HG02588 (cell line): ENCODE measurements around the gene CACNA2D2.

Experiments used
- ATAC-seq: cut with Tn5 transposase; IDR thresholded peaks from one replicate; pipeline ENCODE4 v1.9.1; 2021; ENCODE audit warnings: mild to moderate bottlenecking, moderate library complexity; ENCODE audit not compliant: unreplicated experiment

Gene CACNA2D2

DNA sequence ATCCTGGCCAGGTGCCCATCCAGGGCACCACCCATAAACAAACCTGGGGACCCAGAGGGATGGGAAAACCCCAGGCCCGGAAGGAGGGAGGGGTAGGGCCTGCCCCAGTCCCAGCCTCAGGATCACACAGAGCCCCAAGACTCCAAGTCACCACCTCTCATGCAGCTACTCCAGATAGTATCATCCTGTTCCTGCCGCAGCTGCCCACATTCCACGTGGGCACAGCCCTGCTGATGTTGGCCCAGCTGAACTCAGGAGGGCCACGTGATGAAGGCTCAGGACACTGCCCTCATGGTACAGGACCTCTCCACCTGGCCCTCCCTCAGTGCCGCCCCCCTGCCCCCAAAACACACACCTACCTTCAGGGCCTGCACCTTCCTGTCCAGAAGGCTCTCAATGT, 69.5 kb downstream of the CACNA2D2 start:
- ATAC-seq: no peak

DNA sequence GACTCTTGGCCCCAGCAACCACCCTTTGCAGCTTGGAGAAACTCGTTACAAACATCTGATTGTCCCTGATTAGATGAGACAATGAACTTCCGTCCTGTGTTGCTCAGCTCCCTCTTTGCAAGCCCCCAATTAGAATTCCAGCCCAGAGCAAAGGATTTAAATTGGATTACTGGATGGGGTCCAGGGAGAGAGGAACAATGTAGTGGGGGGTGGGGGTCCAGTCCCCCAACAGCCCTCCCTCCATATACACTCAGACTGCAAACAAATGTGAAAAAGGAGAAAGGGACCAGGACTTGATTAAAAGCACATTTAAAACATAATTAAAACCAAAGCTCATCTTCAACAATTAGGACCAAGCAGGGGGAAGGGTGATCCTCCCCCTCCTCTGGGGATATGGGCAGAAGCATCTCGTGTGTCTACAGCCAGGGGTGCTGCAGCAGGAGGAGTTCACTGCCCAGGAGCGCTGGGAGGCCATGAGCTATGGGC, 72.4 kb downstream of the CACNA2D2 start:
- no peak for ATAC-seq

DNA sequence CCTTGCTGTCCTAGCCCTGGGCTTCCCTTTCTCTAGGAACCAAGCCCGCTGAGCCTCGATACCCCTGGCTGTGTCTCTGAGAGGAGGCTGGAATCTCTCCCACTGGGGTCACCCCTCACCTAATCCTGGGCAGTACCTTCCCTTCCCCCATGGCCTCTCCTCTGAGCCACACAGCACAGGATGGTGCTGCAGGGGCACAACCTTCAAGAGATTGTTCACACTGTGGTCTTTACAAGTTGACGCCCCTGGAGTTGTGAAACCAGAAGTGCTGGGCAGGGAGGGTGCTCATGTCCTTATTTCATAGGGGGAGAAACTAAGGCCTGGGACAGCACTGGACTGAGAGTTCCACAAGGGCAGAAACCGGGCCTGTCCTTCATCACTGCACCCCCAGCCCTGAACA, 73.2 kb downstream of the CACNA2D2 start:
- no peak for ATAC-seq

DNA sequence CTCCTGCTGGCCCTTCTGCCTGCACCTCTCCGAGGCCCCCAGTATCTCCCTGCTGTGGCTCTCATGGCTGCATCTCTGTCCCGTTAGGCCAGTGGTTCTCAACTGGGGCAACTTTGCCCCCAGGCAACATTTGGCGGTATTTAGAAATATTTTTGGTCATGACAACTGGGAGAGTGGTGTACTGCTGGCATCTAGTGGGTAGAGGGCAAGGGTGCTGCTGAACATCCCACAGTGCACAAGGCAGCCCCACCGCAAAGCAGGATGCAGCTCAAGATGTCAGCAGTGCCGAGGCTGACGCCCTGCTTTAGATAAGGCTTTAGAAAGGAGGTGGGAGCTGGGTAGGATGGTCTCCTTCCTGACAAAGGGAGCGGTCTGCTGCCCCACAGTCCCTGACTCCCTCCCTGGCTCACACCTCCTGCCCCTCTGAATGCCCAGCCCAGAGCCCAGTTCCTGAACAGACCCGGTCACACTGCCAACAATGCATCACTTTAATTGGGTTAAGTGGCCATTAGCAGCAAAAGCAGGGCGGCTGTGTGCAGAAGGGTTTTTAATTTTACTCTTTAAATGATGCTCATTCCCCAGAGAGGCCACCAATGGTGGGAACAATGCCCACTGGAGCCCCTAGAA, 75.3 kb downstream of the CACNA2D2 start:
- no peak for ATAC-seq

DNA sequence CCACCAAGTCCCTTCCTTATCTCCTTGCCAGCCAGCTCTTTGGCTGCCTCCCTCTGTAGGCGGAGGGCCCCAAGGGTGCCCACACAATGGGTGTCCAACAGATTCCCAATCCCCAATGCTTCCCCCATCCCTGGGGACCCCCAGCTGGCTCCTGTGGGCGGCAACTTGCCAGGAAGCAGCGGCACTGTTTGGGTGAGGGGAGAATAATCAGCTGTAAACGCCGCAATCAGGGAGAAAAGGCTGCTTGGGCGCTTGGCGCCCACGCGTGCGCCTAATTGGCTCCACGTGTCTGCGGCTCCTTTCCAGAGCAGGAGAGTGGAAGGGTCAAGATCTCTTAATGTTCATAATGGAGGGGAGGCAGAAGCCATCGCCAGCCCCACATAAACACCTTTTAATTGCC, 76.2 kb downstream of the CACNA2D2 start:
- no peak for ATAC-seq

DNA sequence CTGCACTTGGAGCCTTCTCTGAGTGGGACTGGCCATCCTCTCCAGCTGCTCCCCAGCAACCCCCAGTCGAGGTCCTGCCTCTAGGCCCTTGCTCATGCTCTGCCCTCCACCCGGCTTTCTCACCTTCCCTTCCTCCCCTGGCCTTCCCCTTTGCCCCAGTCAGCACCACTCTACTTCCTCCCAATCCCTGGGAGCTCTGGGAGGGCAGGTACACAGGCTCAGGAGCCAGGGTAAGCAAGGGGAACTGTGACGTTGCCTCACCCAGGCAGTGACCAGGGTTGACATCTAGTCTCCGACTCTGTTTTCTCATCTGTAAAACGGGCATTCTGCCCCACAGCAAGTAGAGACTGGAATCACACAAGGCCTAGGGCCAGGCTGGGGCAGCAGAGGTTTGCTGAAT, 77.5 kb downstream of the CACNA2D2 start:
- no peak for ATAC-seq

DNA sequence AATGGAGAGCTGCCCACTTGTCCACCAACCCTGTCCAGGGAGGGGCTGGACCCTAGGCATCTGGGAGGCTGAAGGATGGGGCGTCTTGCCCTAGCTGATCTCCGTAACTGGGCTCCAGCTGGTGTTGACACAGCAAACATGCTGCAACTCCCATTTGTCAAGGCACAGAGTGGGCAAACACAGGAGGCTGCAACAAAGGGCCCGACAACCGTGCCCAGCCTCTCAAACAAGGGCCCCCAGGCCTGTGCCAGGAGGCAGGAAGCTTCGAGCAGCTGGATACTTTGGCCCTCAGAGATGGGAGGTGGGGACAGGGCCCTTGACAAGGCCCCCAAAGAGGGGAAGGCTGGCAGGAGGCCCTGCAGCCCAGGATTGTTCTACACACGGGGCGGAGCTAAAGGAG, 79.9 kb downstream of the CACNA2D2 start:
- ATAC-seq: no peak

DNA sequence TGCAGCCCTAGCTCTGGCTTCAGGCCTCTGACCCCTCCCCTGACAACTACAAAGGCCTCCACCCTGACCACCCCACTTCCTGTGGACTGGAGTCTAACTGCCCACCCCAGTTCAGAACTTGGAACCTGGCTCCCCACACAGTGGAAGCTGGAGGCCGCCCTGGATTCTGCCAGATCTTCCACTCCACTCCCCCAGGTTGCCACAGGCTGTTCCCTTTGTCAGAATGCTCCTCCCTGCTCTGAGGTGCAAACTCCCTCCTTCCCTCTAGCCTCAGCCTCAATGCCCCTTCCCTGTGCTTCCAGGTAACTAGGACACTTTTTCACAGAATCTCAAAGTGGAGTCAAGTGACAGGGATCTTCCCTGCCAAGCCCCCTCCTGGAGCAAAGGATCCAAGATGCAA, 81.3 kb downstream of the CACNA2D2 start:
- ATAC-seq: no peak

DNA sequence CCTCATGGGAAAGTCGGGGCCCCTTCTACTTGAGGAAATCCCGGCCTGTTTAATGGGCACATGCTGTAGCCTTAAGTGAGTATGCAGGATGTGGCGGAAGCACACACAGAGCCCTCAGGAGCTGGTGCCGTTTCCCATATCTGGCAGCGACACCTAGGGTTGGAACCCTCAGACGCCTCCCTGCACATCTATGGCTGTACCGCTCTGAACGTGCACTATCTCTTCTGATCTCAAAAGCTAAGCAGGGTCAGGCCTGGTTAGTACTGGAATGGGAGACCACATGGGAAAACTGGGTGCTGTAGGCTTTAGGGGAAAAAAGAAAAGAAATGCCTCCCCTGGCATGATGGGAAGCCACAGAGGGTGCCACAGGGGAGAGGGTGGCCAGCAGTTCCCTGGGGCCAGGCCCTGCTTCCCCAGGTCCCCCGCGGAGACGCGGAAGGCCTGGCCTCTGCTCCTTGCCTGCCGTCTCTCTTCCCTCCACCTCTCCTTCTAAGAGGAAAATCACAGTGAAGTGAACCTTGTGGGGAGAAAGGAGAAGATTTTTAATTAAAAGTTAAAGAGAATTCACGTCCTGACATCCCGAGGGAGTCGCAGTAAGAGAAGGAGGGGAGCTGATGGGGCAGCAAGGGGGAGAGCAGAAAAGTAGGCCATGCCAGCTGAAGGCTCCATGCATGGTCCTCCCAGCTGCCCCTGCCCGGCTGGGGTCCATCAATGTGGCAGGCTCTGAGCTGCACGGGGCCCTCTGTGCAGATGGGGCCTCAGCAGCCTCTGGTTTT, 83.7 kb downstream of the CACNA2D2 start:
- ATAC-seq: no peak

DNA sequence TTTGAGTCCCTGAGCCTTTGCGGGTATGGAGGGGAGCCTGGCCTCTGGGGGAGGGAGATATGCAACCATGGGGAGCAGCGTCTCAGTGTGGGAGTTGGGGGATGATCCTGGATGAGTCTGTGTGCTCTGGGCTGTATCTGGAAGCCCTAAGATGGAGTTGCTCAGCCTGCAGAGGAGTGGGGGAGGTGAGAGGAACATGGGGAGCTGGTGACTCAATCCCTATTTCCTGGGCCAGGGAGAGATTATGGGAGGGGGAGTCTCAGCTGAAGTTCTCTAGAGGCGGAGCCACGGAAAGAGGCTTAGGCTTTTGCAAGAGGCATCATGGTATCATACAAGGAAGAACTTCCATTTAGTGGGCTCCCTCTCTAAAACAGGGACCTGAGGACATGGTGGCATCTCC, 84.6 kb downstream of the CACNA2D2 start:
- ATAC-seq: no peak

DNA sequence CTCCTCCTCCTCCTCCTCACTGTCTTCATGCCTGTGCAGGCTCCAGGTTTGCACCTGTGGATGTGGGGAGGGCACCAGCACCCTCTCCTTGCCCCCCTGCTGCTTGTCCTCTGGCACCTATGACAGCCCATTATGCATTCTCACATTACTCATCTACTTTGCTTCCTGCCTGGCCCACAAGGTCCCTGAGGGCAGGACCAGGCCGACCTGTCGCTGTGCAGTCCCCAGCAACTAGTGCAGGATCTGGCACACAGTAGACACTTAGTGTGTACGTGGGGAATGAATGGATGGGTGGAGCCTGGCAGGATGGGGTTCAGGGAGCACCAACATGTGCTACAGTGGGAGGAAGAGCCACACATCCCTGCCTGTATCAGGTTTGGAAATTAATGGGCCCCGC, 85.8 kb downstream of the CACNA2D2 start:
- no peak for ATAC-seq

DNA sequence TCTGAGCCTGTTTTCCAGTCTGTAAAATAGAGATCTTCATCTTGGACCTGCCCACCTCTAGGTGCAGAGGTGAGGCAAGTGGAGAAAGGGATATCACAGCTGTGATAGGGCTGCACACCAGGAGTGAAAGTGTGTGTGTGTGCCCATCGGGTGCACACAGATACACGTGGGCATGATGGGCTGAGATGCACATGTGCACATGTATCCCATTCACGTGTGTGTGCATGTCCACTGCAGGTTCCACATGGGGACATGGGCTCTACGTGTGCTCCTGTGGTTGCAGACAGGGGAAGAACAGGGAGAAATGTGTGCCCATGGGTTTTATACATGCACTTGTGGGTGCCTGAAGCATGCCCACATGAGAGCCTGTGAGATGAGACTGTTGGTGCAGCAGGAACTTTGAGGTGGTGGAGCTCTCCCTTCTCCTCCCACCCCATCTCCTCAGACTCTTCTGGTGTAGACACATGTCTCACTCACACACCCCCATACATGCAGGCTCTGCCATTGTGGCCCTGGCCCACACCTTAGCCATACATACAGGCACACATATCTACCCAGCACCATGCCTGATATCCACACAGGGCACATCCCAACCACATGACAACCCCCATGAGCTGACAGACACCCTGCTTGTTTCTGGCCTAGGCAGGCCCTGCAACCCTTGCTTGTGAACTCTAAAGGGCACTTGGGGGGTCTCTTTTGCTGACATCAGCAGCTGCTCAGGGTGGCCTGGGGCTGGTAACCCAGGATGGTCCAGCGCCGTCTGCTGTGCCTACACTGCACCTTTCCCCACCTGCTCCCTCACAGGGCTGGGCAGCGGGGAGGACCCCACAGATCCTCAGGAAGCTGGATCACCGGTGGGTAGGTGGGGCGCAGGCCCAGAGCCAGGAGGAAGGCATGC, 86.4 kb downstream of the CACNA2D2 start:
- ATAC-seq: no peak

DNA sequence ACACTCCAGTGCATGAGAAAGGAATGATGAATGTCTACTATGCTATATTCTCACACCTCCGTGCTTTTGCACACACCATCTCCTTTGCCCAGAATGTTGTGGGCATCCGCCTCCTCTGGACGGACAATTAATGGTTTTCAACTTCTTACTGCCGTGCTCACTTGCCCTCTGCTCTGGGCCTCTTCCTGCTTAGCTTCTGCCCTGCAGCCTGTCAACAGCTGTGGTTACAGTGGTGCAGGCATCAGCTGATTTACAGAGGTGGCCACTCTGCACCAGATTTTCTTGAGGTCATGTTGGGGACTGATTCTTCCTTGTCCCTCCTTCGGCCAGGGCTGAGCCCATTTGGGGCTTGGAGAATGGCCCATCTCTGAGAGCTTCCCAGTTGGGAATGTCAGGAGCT, 87.6 kb downstream of the CACNA2D2 start:
- no peak for ATAC-seq

DNA sequence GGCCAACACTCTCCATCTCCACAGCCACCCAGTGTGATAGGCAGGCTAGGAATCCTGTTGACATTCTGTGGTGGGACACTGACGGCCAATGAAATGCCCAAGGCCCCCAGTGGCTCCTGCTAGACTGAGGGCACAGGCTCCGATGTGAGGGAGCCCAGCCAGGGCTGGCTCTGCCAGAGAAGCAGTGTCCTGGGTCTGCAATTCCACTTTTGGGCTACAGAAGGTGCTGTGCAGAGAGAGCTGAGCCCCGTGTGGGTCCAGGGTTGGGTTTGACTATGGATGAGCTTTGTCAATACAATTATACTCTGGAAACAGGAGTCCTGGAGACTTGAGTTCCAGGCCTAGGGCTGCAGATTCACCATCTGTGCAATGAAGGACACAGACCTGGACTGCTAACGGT, 88.4 kb downstream of the CACNA2D2 start:
- no peak for ATAC-seq

DNA sequence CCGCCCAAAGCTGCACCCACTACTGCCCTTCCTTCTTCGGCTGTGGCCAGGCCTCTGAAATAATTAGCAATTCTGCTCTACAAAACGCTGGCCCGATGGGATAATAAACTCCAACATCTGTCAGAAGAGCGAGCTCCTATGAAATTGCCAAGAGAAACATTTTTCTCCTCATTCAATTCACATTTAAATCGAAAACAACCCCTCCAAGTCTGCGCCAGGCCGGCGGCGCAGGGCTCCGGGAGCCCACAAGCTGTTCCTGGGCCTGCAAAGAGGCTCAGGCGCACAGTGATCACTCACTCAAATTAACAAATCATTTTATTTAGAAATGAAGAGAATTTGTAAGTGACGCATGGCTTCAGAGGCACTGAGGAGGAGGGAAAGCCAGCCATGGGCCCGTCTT, 88.8 kb downstream of the CACNA2D2 start:
- no peak for ATAC-seq

DNA sequence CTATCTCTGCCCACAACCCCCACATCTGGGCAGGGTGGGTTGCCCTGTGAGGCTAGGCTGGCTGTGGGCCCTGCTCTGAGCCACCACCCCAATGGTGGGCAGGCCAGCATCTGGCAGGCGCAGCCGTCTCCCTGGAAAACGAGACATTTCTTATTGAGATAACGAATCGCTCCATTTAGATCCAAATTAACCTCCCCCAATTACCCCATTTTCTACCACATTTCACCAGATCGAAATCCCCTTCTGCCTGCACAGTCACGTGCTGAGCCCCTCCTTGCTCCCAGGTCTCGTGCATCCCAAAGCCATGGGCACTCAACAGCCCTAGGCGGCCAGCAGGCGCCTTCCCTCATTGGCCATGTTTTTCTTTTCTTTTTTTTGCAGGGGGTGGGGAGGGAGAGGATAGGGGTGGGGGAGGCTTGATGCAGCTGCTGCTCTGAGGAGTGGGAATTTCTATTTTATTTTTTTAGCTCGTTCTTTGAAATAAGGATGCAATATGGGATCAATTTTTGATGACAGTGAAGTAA, 91.1 kb downstream of the CACNA2D2 start:
- ATAC-seq: no peak

DNA sequence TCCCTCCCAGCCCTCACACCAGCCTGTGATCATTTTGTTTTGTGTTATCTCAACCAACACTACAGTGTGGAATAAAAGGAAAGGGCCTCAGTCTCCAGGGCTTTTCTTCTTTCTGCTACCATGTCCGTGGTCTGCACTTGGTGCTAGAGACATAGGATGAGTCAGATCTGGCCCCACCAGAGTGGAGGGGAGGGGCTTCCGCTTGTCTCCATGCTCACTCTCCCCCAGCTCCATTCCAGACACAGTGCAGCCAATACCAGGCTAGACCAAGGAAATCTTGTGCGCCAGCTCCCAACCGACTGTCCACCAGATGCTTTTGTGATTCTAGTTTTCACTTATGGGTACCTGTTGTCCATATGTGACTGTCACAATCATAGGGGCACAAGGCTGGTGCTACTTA, 92.2 kb downstream of the CACNA2D2 start:
- ATAC-seq: no peak

DNA sequence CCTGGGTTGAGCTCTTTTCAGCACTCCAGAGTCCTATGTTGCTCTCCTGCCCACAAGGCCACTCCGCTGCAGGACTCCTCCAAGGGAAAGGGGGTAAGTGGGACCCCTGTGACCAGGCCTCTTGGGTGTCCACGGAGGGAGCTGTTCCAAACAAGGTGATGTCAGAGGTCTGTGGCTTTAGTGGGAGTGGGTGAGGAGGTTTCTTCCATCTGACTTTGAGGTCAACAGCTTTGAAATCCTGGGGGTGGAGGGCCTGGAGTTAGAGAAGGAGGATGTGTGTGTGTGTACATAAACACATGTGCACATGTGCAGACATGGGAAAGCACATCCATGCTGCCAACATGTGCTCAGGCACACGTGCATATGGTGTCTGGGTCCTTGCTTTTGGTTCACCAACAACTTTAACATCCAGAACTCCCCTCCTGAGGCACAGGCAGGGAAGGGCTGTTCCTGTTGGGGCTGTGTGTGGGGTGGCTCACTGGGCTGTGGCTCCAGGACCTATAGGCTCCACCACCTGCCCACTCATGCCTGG, 92.8 kb downstream of the CACNA2D2 start:
- no peak for ATAC-seq

DNA sequence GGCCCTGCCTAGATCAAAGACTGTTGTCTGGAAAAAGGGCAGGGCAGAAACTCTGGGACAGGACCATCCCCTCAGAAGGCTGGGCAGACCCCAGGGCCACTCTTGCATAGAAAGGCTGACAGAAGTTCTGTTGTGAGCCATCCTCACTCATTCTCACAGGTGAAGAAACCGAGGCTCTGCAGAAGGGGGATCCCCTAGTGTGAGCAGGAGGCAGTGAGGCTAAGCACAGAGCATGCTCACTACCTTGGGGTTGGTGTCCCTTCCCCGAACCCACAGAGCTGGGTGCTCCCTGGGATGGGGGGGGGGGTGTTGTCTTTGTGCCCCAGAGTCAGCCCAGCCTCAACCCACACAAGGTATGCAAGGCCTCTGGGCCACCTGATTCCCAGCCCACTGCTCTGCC, 93.2 kb downstream of the CACNA2D2 start:
- no peak for ATAC-seq

DNA sequence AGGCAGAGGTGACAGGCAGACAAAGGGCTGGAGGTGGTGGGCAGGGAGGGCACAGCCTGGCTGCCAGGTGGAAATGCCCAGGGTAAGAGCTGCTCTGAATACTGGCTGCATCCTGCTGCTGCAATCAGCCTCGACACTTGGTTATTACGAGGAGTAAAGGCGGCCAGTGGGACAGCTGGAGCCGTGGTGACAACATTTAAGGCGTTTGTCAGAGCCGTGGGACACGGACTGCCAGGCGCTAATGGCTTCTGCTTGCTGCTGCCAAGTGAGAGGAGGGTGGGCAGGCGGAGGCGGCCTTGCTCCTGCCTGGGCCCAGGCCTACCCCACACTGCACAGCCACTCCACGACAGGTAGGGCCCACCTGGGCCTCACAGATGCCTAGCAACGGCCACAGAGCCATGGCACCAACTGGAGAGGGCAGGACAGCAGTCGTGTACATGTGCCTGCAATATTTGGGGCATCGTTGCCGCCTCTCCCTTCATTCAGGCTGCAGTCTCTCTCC, 94.9 kb downstream of the CACNA2D2 start:
- ATAC-seq: no peak

DNA sequence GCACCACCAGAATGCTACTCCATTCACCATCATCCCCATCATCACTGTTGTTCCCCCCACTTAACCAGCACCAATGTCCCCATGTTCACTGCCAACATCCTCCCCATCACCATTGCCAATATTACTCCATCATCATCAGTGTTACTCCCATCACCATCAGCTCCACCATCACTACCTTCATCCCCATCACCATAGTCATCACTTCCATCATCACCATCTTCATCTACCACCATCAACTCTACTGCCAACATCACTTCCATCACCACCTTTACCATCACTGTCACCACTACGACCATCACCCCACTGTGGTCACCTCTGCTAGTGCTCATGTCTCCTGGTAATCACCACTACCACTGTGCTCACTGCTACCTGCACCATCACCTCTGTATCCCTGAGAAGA, 96.9 kb downstream of the CACNA2D2 start:
- no peak for ATAC-seq
